GM06990 (cell line): ENCODE measurements around the gene KCNS1.
"Not testable (repeated sequence)": the region's sequence is repeated elsewhere in the genome, so short reads cannot be mapped to it uniquely, and the experiment has no call there.

Experiments used
- DNase-seq: peaks from one replicate; pipeline ENCODE4 v3.0.0-alpha.2; 2011; ENCODE audit not compliant: insufficient read length; ENCODE audit errors: extremely low read depth
- H3K27me3 ChIP-seq: replicated peaks from 2 replicates; pipeline ENCODE4 v1.6.0; 2011; ENCODE audit warnings: low read length; ENCODE audit not compliant: control insufficient read depth, insufficient read depth
- H3K36me3 ChIP-seq: 2 replicates; pipeline ENCODE4 v1.5.1; 2011; ENCODE audit warnings: low read length; ENCODE audit not compliant: control insufficient read depth, insufficient read depth
- H3K4me3 ChIP-seq: replicated peaks from 2 replicates; pipeline ENCODE4 v1.5.1; 2011; ENCODE audit warnings: low read depth, mild to moderate bottlenecking, control low read depth, low read length
- CTCF ChIP-seq: IDR thresholded peaks from 2 replicates; pipeline ENCODE4 v1.5.1; 2011; ENCODE audit warnings: low read length, control low read depth, mild to moderate bottlenecking, inconsistent platforms; ENCODE audit not compliant: insufficient read depth, poor library complexity, severe bottlenecking

The KCNS1 gene

GRCh38 chr20:45066372-45066771 is 34.6 kb downstream of the KCNS1 start:
- H3K36me3 ChIP-seq: peaks cover 7% of the 10 kb centered on the region
- H3K27me3 ChIP-seq: no peaks in the 10 kb centered on the region
- no peak overlapping the region for H3K4me3 ChIP-seq
- TF ChIP-seq CTCF: no peak
- DNase-seq: no peak

DNA sequence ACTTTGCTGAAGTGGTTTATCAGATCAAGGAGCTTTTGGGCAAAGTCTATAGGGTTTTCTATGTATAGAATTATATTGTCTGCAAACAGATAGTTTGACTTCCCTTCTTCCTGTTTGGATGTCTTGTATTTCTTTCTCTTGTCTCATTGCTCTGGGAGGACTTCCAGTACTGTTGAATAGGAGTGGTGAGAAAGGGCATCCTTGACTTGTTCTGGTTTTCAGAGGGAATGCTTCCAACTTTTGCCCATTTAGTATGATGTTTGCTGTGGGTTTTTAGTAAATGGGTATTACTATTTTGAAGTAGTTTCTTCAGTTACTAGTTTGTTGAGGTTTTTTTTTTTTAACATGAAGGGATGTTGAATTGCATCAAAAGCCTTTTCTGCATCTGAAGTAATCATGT is 36.1 kb downstream of the KCNS1 start:
- Histone ChIP-seq H3K27me3 (no peaks in the 10 kb centered on the region), H3K4me3 (no peak overlapping the region), H3K36me3 (peaks cover 7% of the 10 kb centered on the region)
- TF ChIP-seq CTCF: no peak
- DNase-seq: no peak

DNA sequence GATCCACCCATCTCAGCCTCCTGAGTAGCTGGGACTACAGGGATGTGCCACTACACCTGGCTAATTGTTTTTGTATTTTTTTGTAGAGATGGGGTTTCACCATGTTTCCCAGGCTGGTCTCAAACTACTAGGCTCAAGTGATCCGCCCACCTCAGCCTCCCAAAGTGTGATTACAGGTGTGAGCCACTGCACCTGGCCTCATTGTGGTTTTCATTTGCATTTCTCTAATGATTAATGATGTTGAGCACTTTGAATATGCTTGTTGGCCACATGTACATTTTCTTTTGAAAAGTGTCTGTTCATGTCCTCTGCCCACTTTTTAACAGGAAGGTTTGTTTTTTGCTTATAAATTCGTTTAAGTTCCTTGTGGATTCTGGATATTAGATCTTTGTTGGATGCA is 37.8 kb downstream of the KCNS1 start:
- not testable (repeated sequence) for H3K36me3 ChIP-seq, H3K27me3 ChIP-seq, DNase-seq, H3K4me3 ChIP-seq

DNA sequence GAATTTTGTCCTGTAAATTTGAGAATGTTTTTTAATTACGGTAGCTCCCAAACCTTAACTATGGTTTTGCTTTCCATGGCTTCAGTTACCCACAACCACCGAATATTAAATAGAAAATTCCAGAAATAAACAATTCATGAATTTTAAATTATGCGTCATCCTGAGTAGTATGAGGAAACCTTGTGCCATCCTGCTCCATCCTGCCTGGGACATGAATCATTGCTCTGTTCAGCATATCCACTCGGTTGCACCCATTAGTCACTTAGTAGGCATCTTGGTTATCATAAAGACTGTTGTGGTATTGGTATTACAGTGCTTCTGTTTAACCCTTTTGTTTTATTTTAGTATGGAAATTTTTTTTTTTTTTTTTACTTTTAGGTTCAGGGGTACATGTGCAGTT is 39.7 kb downstream of the KCNS1 start:
- no peak overlapping the region for H3K4me3 ChIP-seq
- DNase-seq: no peak
- no peak for TF ChIP-seq CTCF
- H3K36me3 ChIP-seq: peaks cover 6% of the 10 kb centered on the region
- no peaks in the 10 kb centered on the region for H3K27me3 ChIP-seq

DNA sequence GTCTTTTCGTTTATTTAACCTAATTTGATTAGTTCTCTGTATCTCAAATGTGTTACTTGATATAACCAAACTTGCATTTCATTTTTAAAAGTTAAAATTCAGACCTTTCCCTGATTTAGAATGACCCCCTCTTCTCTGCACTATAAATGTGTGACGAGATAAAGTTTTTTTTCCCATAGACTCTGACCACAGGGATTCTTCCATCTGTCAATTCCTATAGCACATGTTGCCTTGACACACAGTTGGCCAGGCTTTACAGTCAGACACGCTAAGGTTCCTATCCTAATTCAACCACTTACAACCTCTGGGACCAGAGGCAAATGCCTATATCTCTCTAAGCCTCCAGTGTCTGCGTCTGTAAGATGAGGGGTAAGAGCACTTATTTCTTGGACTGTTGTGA is 40.6 kb downstream of the KCNS1 start:
- H3K4me3 ChIP-seq: no peak overlapping the region
- no peak for DNase-seq
- H3K27me3 ChIP-seq: no peaks in the 10 kb centered on the region
- peaks cover 6% of the 10 kb centered on the region for H3K36me3 ChIP-seq
- TF ChIP-seq CTCF: no peak

- H3K27me3 ChIP-seq: no peaks in the 10 kb centered on the region
- peaks cover 6% of the 10 kb centered on the region for H3K36me3 ChIP-seq
- no peak for DNase-seq
- no peak for TF ChIP-seq CTCF
- H3K4me3 ChIP-seq: no peak overlapping the region
Observed at GRCh38 chr20:45059022-45059728, 41.8 kb downstream of the KCNS1 start.
